Ovary (tissue), 3 donors: ENCODE results near the gene HLX.

ENCODE experiments used
- EP300 ChIP-seq: sonication (generic); formaldehyde crosslinking; IDR thresholded peaks from one replicate; pipeline ENCODE4 v1.6.1; 2017; ENCODE audit warnings: antibody characterized with exemption
- POLR2A ChIP-seq: fragments of 450-650 bp; IDR thresholded peaks from one replicate; pipeline ENCODE4 v1.6.1; 2017; ENCODE audit warnings: antibody characterized with exemption, mild to moderate bottlenecking, moderate library complexity
- TF ChIP-seq, protein P1 (sequence below), 3 donors: fragments of 450-650 bp in 2 of 3; fragments of 200-600 bp in 1 of 3; IDR thresholded peaks; one replicate each; pipeline versions ENCODE4 v1.5.1 to v1.8.0; 2016 to 2022; ENCODE audit warnings: antibody characterized with exemption in 3 of 3, mild to moderate bottlenecking in 1 of 3
- donor health status: DM: no; HTN: no; CAD: no.

- TF ChIP-seq, protein P1, sequence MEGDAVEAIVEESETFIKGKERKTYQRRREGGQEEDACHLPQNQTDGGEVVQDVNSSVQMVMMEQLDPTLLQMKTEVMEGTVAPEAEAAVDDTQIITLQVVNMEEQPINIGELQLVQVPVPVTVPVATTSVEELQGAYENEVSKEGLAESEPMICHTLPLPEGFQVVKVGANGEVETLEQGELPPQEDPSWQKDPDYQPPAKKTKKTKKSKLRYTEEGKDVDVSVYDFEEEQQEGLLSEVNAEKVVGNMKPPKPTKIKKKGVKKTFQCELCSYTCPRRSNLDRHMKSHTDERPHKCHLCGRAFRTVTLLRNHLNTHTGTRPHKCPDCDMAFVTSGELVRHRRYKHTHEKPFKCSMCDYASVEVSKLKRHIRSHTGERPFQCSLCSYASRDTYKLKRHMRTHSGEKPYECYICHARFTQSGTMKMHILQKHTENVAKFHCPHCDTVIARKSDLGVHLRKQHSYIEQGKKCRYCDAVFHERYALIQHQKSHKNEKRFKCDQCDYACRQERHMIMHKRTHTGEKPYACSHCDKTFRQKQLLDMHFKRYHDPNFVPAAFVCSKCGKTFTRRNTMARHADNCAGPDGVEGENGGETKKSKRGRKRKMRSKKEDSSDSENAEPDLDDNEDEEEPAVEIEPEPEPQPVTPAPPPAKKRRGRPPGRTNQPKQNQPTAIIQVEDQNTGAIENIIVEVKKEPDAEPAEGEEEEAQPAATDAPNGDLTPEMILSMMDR (IDR thresholded peaks at IDR 0.05) = no peak
- TF ChIP-seq EP300 = no peak
- TF ChIP-seq POLR2A = no peak
Measured at GRCh38 chr1:220841293-220841692, 38.0 kb upstream of the HLX start.
